ENCODE results near the gene C19orf44. TPM values are rescaled to one million over a fixed set of nuclear protein-coding genes. Genes with fewer than 3 reads are reported as not detected.

Gene C19orf44
- total RNA-seq, 1 donor from 2014 or later = 6.4 TPM

DNA sequence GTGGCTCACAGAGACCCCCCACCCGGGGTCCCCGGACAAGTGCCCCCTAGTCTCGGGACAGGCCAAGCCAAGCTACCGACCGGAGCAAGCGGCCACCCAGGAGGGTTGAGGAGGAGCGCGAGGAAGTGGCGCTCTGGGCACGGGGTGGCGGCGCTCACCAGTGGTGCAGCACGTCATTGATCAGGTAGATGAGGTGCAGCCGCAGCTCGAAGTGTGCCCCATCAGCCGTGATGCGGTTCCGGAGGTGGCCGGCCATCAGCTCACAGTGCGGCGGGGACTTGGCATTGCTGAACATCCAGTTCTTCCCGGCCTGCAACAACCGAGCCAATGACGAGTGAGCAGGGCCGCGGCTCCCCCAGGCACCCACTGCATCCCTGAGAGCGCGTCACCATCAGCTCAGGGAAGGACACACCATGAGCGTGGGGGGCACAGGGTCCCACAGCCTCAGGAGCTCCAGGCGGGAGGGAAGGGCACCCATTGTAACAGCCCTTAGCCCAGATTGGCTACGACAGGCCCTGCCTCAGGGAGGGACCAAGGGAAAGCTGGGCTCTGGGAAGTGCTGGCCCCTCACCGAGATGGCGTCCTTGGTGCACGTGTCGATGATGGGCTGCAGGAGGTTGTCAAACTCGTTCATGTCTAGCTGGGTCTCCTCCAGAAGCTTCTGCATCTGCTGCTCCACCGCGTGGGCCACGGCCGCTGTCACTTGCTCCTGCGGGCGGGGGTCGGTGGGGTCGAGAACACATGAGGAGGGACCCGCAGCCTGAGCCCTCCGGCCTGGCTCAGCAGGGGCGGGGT is 36.4 kb downstream of the C19orf44 start:
- no peak overlapping the region for H3K4me3 Mint-ChIP-seq
- no peak for DNase-seq (ENCODE audit: low spot score in 2 of 2, unreplicated experiment in 2 of 2)
- peaks cover 1% of the 10 kb centered on the region for H3K4me1 Mint-ChIP-seq
- TF ChIP-seq, protein P1, sequence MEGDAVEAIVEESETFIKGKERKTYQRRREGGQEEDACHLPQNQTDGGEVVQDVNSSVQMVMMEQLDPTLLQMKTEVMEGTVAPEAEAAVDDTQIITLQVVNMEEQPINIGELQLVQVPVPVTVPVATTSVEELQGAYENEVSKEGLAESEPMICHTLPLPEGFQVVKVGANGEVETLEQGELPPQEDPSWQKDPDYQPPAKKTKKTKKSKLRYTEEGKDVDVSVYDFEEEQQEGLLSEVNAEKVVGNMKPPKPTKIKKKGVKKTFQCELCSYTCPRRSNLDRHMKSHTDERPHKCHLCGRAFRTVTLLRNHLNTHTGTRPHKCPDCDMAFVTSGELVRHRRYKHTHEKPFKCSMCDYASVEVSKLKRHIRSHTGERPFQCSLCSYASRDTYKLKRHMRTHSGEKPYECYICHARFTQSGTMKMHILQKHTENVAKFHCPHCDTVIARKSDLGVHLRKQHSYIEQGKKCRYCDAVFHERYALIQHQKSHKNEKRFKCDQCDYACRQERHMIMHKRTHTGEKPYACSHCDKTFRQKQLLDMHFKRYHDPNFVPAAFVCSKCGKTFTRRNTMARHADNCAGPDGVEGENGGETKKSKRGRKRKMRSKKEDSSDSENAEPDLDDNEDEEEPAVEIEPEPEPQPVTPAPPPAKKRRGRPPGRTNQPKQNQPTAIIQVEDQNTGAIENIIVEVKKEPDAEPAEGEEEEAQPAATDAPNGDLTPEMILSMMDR (IDR thresholded peaks at IDR 0.05; ENCODE audit: unreplicated experiment) = no peak
- H3K9me3 Mint-ChIP-seq = no peaks in the 10 kb centered on the region
- no peaks in the 10 kb centered on the region for H3K27me3 Mint-ChIP-seq (ENCODE audit: low read depth)
- H3K36me3 Mint-ChIP-seq = peaks cover 21% of the 10 kb centered on the region
- no peak overlapping the region for H3K27ac Mint-ChIP-seq

DNA sequence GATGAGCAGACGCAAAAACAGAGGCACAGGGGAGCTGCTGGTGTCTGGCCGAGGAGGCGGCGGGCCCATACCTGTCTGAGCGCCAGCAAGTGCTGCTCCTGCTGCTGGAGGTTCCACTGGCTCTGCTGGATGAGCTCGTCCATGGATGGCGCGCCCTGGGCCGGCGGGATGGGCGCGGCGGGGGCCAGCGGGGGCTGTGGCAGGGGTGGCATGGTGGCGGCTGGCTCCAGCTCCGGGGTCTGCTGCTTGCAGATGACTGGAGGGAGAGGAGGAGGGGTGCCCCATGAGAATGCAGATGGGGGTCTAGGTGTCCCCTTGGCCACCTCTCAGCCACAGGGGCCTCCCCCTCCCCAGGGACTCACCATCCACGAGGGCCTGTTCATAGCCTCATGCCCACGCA is 39.2 kb downstream of the C19orf44 start:
- peaks cover 31% of the 10 kb centered on the region for H3K36me3 Mint-ChIP-seq
- no peak overlapping the region for H3K4me3 Mint-ChIP-seq
- DNase-seq (ENCODE audit: low spot score in 2 of 2, unreplicated experiment in 2 of 2) = no peak
- H3K27ac Mint-ChIP-seq = no peak overlapping the region
- H3K4me1 Mint-ChIP-seq = peaks cover 5% of the 10 kb centered on the region
- TF ChIP-seq, protein P1 (IDR thresholded peaks at IDR 0.05; ENCODE audit: unreplicated experiment) = no peak
- no peaks in the 10 kb centered on the region for H3K27me3 Mint-ChIP-seq (ENCODE audit: low read depth)
- H3K9me3 Mint-ChIP-seq = no peaks in the 10 kb centered on the region

DNA sequence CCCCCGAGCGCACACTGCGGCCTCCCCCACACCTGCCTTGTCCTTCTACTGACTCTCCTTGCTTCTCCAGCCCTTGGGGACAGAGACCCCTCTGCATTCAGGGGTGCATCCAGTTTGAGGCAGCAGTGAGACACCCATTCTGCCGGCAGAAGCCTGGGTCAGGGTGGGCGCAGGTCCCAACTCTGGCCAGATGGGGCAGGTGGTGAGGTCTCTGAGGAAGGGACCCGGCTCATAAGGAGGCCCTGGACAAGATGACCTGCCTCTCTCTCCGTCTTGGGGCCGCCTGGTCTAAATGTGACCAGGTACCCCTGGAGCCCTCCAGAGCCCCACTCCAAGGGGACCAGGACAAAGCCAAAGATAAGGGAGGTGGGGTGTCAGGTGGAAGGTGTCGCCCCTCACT is 39.9 kb downstream of the C19orf44 start:
- no peaks in the 10 kb centered on the region for H3K27me3 Mint-ChIP-seq (ENCODE audit: low read depth)
- H3K4me3 Mint-ChIP-seq = no peak overlapping the region
- TF ChIP-seq, protein P1 (IDR thresholded peaks at IDR 0.05; ENCODE audit: unreplicated experiment) = no peak
- H3K27ac Mint-ChIP-seq = no peak overlapping the region
- H3K36me3 Mint-ChIP-seq = peaks cover 31% of the 10 kb centered on the region
- no peak for DNase-seq (ENCODE audit: low spot score in 2 of 2, unreplicated experiment in 2 of 2)
- H3K4me1 Mint-ChIP-seq = peaks cover 8% of the 10 kb centered on the region
- H3K9me3 Mint-ChIP-seq = no peaks in the 10 kb centered on the region

DNA sequence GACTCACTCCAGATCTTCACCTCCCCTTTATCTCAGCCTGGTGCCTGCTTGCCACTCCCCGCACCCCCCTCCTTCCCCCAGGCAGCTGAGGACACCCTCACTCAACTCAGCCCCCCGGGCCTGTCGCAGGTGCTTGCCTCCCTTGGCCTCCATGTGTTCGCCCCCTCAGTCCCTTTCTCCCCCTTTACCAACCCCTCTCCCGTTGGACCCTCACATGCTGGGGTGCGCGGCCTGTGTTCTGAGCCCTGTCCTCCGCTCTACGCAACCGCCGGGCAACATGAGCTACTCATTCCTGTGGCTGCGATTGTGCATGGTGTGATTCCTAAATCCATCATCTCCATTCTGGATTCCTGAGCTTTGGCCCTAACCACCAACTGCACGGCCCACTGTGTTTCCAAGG is 40.9 kb downstream of the C19orf44 start:
- no peak for DNase-seq (ENCODE audit: low spot score in 2 of 2, unreplicated experiment in 2 of 2)
- H3K4me3 Mint-ChIP-seq = no peak overlapping the region

DNA sequence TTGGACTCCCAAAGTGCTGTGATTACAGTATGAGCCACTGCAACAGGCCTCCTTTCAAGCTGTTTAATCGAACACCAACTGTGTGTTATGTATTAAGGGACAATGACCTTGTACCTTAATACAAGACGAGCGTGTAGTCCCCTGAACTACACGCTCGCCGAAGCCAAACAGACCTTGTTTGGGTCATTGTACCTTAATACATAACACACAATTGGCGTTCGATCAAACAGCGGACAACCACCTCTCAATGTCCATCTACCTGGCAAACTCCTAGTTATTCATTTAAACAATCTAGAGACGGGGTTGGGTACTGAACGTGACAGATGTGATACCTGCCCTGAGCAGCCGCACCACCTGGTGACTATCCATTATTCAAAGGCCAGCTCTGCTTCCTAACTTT is 44.8 kb downstream of the C19orf44 start:
- Mint-ChIP-seq H3K4me3 (peak overlapping the region; percentile 77), H3K27me3 (ENCODE audit: low read depth) (no peaks in the 10 kb centered on the region), H3K4me1 (peaks cover 26% of the 10 kb centered on the region), H3K9me3 (no peaks in the 10 kb centered on the region), H3K27ac (peak overlapping the region; percentile 91), H3K36me3 (peaks cover 23% of the 10 kb centered on the region)
- no peak for DNase-seq (ENCODE audit: low spot score in 2 of 2, unreplicated experiment in 2 of 2)
- TF ChIP-seq, protein P1 (IDR thresholded peaks at IDR 0.05; ENCODE audit: unreplicated experiment) = no peak

More for the DNA sequence above, 40.9 kb downstream of the C19orf44 start:
- TF ChIP-seq, protein P1 (IDR thresholded peaks at IDR 0.05; ENCODE audit: unreplicated experiment) = no peak
- Mint-ChIP-seq H3K36me3 (peaks cover 27% of the 10 kb centered on the region), H3K27me3 (ENCODE audit: low read depth) (no peaks in the 10 kb centered on the region), H3K27ac (no peak overlapping the region), H3K9me3 (no peaks in the 10 kb centered on the region), H3K4me1 (peaks cover 13% of the 10 kb centered on the region)
